Psoas muscle (tissue), 8 donors: Measurements from ENCODE around the gene PSMG2. TPM values are rescaled to one million over a fixed set of nuclear protein-coding genes. Genes with fewer than 3 reads are reported as not detected.

ENCODE experiments used
- ATAC-seq, 4 donors: fragments of 200-7000 bp; cut with Tn5 transposase; one replicate each; pipeline ENCODE4 v1.9.1; 2020; ENCODE audit warnings: moderate library complexity in 3 of 4, mild to moderate bottlenecking in 2 of 4
- DNase-seq, 2 donors: peaks; one replicate each; pipeline ENCODE4 v3.0.0-alpha.2; 2020
- H3K27ac ChIP-seq: fragments of 200-600 bp; one replicate; pipeline ENCODE4 v1.8.0; 2022
- H3K27me3 ChIP-seq, 3 donors: fragments of 200-600 bp in 1 of 3; one replicate each; pipeline versions ENCODE4 v1.6.1 to v1.8.0; 2013 to 2022; ENCODE audit warnings: low read length in 2 of 3, mild to moderate bottlenecking in 2 of 3, moderate library complexity in 1 of 3; ENCODE audit not compliant: insufficient read depth in 3 of 3
- H3K36me3 ChIP-seq, 2 donors: fragments of 200-600 bp in 1 of 2; one replicate each; pipeline versions ENCODE4 v1.6.1 to v1.8.0; 2013 to 2022; ENCODE audit warnings: low read depth in 1 of 2, mild to moderate bottlenecking in 1 of 2, moderate library complexity in 1 of 2; ENCODE audit not compliant: insufficient read depth in 1 of 2
- H3K4me1 ChIP-seq: fragments of 200-600 bp; one replicate; pipeline ENCODE4 v1.8.0; 2022
- H3K4me3 ChIP-seq: fragments of 200-600 bp; one replicate; pipeline ENCODE4 v1.8.0; 2022; ENCODE audit warnings: mild to moderate bottlenecking
- H3K9me3 ChIP-seq: fragments of 200-600 bp; one replicate; pipeline ENCODE4 v1.8.0; 2022
- WGBS, 3 donors: extraction: QIAGEN DNeasy Blood & Tissue Kit; methylation state at CpG; one replicate each; pipeline versions ENCODE4 v1.1.6 to v1.1.7; 2013; 5-methylcytosine and 5-hydroxymethylcytosine counted together
- intact Hi-C, 2 donors: fragments of 100-400 bp; cut with DNase I; formaldehyde crosslinking; loops; one replicate each; pipeline versions ENCODE4 v1.11.0 to v1.14.2; 2022
- polyA plus RNA-seq, 3 donors: library from polyadenylated mRNA; stranded (reverse); fragments of 200-250 nt; gene quantifications; one replicate each; pipeline ENCODE4 v1.2.3, GENCODE V29; 2013
- total RNA-seq, 4 donors: library from RNA; stranded (reverse); fragmentation: NEBNext Ultra II Directional in 2 of 4; extraction: Animal tissue kit (Norgen Biotek cat#: 25700) in 2 of 4; gene quantifications; one replicate each; pipeline versions ENCODE4 v1.2.1 to v1.2.4, GENCODE V29; 2021 to 2023
- TF ChIP-seq, protein P1 (sequence below): fragments of 200-600 bp; IDR thresholded peaks from one replicate; pipeline ENCODE4 v1.8.0; 2022; ENCODE audit warnings: antibody characterized with exemption
- donor health status: healthy with polysubstance abuse.
- donor health status: DM: no; HTN: no; CAD: no; lungs with moderate emphysema.
- donor health status: Bipolar disorder and iron deficiency.
- donor health status: healthy.
- donor health status: DM: yes; HTN: yes; CAD: no.
- donor health status: DM: no; HTN: no; CAD: no.
- donor health status: DM: no; HTN: no; CAD: no.
- donor health status: DM: yes; HTN: yes; CAD: no.

PSMG2 gene
- total and polyA plus RNA-seq, 7 donors, result 32.9 to 67.7 (median 53.8) TPM

DNA sequence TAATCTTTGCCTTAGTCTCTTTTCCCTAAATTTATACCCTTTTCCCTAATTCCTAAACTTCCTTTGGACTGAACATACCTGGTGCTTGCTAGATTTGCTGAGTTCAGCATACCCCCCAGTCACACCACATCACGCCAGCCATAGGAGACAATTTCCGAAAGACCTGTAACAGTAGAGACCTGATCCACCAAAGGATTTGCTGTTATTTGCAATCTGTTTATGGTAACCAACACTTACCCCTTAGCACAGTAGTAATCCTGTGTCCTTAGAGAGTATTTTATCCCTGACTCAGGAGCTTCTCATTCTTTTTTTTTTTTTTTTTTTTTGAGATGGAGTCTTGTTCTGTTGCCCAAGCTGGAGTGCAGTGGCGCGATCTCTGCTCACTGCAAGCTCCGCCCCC, 8.6 kb downstream of the PSMG2 start:
- DNase-seq (no peak), ATAC-seq (no peak)
- no peak overlapping the region for H3K4me3 ChIP-seq
- TF ChIP-seq, protein P1, sequence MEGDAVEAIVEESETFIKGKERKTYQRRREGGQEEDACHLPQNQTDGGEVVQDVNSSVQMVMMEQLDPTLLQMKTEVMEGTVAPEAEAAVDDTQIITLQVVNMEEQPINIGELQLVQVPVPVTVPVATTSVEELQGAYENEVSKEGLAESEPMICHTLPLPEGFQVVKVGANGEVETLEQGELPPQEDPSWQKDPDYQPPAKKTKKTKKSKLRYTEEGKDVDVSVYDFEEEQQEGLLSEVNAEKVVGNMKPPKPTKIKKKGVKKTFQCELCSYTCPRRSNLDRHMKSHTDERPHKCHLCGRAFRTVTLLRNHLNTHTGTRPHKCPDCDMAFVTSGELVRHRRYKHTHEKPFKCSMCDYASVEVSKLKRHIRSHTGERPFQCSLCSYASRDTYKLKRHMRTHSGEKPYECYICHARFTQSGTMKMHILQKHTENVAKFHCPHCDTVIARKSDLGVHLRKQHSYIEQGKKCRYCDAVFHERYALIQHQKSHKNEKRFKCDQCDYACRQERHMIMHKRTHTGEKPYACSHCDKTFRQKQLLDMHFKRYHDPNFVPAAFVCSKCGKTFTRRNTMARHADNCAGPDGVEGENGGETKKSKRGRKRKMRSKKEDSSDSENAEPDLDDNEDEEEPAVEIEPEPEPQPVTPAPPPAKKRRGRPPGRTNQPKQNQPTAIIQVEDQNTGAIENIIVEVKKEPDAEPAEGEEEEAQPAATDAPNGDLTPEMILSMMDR, result no peak
- H3K4me1 ChIP-seq, result no peaks in the 10 kb centered on the region
- WGBS, 3 donors, result 92 to 98% (median 98%) methylated on average over 5 of the region's 5 CpGs
- H3K27me3 ChIP-seq, result no peaks in the 10 kb centered on the region
- H3K36me3 ChIP-seq, result peaks cover 10 to 97% of the 10 kb centered on the region in 2 donors
- no peaks in the 10 kb centered on the region for H3K9me3 ChIP-seq
- intact Hi-C loops, result no loop called here
- H3K27ac ChIP-seq, result no peak overlapping the region

DNA sequence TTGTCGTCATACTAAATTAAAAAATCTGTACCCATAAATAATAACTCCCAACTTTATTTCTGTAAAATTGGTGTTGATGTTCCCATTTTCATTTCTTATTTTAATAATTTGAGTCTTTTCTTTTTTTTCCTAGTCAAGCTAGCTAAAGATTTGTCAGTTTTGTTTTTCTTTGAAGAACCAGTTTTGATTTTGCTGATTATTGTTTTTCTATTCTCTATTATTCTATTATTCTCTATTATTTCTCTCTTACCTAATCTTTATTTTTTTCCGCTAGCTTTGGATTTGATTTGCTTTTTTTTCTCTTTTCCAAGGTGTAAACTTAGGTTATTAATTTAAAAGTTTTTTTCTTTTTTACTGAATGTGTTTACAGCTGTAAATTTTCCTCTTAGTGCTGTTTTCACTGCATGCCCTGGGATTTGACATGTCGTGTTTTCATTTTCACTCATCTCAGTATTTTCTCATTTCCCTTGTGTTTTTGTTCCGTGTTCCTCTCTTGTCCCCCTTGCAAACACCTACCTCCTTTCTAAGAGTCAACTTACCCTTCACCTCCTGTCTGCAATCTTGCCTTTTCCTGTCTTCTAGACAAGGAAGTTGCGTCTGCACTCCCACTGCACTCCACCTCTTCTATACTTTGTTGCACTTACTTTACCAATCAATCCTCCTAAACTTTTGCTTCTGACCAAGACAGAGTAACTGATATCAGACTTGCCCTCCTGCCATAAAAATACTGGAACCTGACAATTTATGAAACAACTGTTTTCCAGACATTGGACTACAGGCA, 18.8 kb downstream of the PSMG2 start:
- Histone ChIP-seq H3K36me3 (peaks cover 3 to 100% of the 10 kb centered on the region in 2 donors), H3K9me3 (no peaks in the 10 kb centered on the region), H3K4me1 (no peaks in the 10 kb centered on the region), H3K27ac (no peak overlapping the region), H3K4me3 (no peak overlapping the region), H3K27me3 (no peaks in the 10 kb centered on the region)
- intact Hi-C loops, result loop anchor here in 1 of 2 donors (10.0 kb wide), 1 partner anchor 433 kb away; no protein-coding TSS in a partner anchor
- TF ChIP-seq, protein P1, result no peak
- 90 to 95% (median 90%) methylated on average over 5 of the region's 5 CpGs for WGBS, 3 donors
- DNase-seq (no peak), ATAC-seq (no peak)

DNA sequence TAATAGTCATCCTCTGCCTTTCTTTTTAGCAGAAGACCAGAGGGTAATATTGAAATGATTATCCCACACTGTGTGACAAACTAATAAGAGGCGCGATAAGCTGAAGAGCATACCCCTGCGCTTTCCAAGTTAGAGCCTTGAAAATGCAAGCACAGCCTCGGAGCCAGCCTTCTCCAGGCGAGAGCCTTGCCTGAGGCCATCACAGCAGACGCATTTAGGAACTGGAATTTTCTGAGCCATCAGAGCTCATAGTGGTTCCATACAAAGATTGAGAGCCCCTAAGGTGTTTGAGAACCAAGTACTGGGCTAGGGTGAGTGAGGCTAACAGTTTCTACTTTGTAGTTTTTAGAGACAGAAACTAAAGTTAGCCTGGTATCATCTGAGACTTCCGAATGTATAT, 19.9 kb downstream of the PSMG2 start:
- DNase-seq, result no peak
- WGBS, 3 donors, result 84 to 91% (median 85%) methylated on average over 7 of the region's 7 CpGs
- intact Hi-C loops, result loop anchor here in 1 of 2 donors (10.0 kb wide), 1 partner anchor 432 kb away; no protein-coding TSS in a partner anchor
- Histone ChIP-seq H3K27ac (no peak overlapping the region), H3K36me3 (peaks cover 3 to 94% of the 10 kb centered on the region in 2 donors), H3K4me3 (no peak overlapping the region), H3K4me1 (no peaks in the 10 kb centered on the region), H3K27me3 (no peaks in the 10 kb centered on the region), H3K9me3 (no peaks in the 10 kb centered on the region)
- ATAC-seq, result no peak
- TF ChIP-seq, protein P1, result no peak

DNA sequence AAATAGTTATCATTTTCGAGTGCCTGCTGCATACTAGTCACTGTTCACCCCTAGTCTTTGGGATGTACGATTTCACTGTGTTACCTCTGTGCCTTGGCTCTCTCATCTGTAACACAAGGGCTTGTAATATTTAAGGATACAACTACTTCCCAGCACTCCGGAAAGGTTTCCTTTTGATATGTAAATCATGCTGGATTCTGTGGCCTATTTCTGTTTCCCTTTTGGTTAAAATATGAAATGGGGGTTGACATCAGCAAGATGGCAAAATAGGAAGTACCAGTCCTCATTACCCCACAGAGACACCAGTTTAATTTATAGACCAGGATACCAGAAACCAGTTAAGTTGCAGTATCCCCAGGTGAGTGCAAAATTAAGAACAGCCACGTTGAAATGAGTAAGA, 23.5 kb downstream of the PSMG2 start:
- 66 to 70% (median 66%) methylated on average over 4 of the region's 4 CpGs for WGBS, 3 donors
- TF ChIP-seq, protein P1, result no peak
- Histone ChIP-seq H3K36me3 (peaks cover 0 to 58% of the 10 kb centered on the region in 2 donors), H3K4me3 (no peak overlapping the region), H3K9me3 (no peaks in the 10 kb centered on the region), H3K4me1 (no peaks in the 10 kb centered on the region), H3K27me3 (no peaks in the 10 kb centered on the region), H3K27ac (no peak overlapping the region)
- no peak for ATAC-seq
- intact Hi-C loops, result loop anchor here in 1 of 2 donors (10.0 kb wide), 1 partner anchor 428 kb away; no protein-coding TSS in a partner anchor
- DNase-seq, result no peak
